Naive thymus-derived CD8-positive, alpha-beta T cell (primary cell): ENCODE data around the gene ERC2. TPM values are rescaled to one million over a fixed set of nuclear protein-coding genes. Genes with fewer than 3 reads are reported as not detected.

Source experiments
- ATAC-seq, 2 donors: fragments of 150-1000 bp; cut with Tn5 transposase in 1 of 2; sonication (Bioruptor Pico), chemical (Tn5 transposase) in 1 of 2; 1 replicate in 1 of 2; 2 replicates in 1 of 2; pipeline ENCODE4 v1.10.0; 2021; ENCODE audit warnings: mild to moderate bottlenecking in 2 of 2, moderate library complexity in 2 of 2
- POLR2A ChIA-PET: fragments of 350-600 bp; sonication (Branson Sonifier 250); formaldehyde crosslinking; loops from one replicate; lab custom pipeline; 2021; ENCODE audit warnings: antibody characterized with exemption; lab: Charles Lee
- DNase-seq, 10 donors: peaks; one replicate each; pipeline versions ENCODE4 v3.0.0 to v3.0.0-alpha.2; 2020 to 2022
- H3K27ac Mint-ChIP-seq, 10 donors: one replicate each; pipeline ENCODE4 v1.8.0; 2020 to 2022; ENCODE audit warnings: mild to moderate bottlenecking in 10 of 10, mixed read lengths in 10 of 10, moderate library complexity in 4 of 10, inconsistent platforms in 1 of 10
- H3K27me3 Mint-ChIP-seq, 5 donors: one replicate each; pipeline ENCODE4 v1.8.0; 2021 to 2022; ENCODE audit warnings: mixed read lengths in 5 of 5
- H3K36me3 Mint-ChIP-seq, 3 donors: one replicate each; pipeline ENCODE4 v1.8.0; 2020 to 2022; ENCODE audit warnings: mixed read lengths in 3 of 3, mild to moderate bottlenecking in 2 of 3, inconsistent platforms in 1 of 3
- H3K4me1 Mint-ChIP-seq, 4 donors: one replicate each; pipeline ENCODE4 v1.8.0; 2021 to 2022; ENCODE audit warnings: mixed read lengths in 4 of 4
- H3K4me3 Mint-ChIP-seq, 10 donors: one replicate each; pipeline ENCODE4 v1.8.0; 2020 to 2022; ENCODE audit warnings: mild to moderate bottlenecking in 10 of 10, mixed read lengths in 10 of 10, moderate library complexity in 6 of 10, inconsistent platforms in 1 of 10
- H3K9me3 Mint-ChIP-seq, 9 donors: one replicate each; pipeline ENCODE4 v1.8.0; 2020 to 2022; ENCODE audit warnings: mixed read lengths in 9 of 9, mild to moderate bottlenecking in 3 of 9, inconsistent platforms in 1 of 9, moderate library complexity in 1 of 9
- polyA plus RNA-seq, 3 donors: library from polyadenylated mRNA; unstranded; fragments of 300-500 nt; fragmentation: Illumina TruSeq; gene quantifications; one replicate each; pipeline ENCODE4 v1.2.3, GENCODE V29; 2021
- total RNA-seq, 8 experiments: library from RNA in 2 of 8; stranded (reverse) in 2 of 8; gene quantifications; one replicate each; pipeline ENCODE4 v1.2.3 and lab custom pipeline; 2021 to 2026

The ERC2 gene
- total and polyA plus RNA-seq, 5 experiments from 2014 or later: 0.05 to 0.29 TPM; not detected in 3

GRCh38 chr3:56183529-56183928, 284.7 kb downstream of the ERC2 start:
- no peaks in the 10 kb centered on the region for H3K36me3 Mint-ChIP-seq
- ATAC-seq: no peak
- H3K4me1 Mint-ChIP-seq: no peaks in the 10 kb centered on the region
- H3K4me3 Mint-ChIP-seq: no peak overlapping the region
- DNase-seq: no peak
- peaks cover 0 to 2% (median 0%) of the 10 kb centered on the region in 9 donors for H3K9me3 Mint-ChIP-seq
- H3K27ac Mint-ChIP-seq: no peak overlapping the region
- POLR2A ChIA-PET: no interaction called here
- peaks cover 0 to 13% (median 6%) of the 10 kb centered on the region in 5 donors for H3K27me3 Mint-ChIP-seq

GRCh38 chr3:56180433-56180832, 287.8 kb downstream of the ERC2 start:
- Mint-ChIP-seq H3K36me3 (no peaks in the 10 kb centered on the region), H3K27me3 (peaks cover 0 to 7% (median 2%) of the 10 kb centered on the region in 5 donors), H3K4me1 (no peaks in the 10 kb centered on the region), H3K27ac (no peak overlapping the region), H3K4me3 (no peak overlapping the region), H3K9me3 (peaks cover 0 to 4% (median 0%) of the 10 kb centered on the region in 9 donors)
- ATAC-seq (no peak), DNase-seq (no peak)
- POLR2A ChIA-PET: no interaction called here

GRCh38 chr3:56173601-56174000, 294.7 kb downstream of the ERC2 start:
- Mint-ChIP-seq H3K36me3 (no peaks in the 10 kb centered on the region), H3K27ac (no peak overlapping the region), H3K4me1 (no peaks in the 10 kb centered on the region), H3K4me3 (no peak overlapping the region), H3K9me3 (peaks cover 0 to 2% (median 0%) of the 10 kb centered on the region in 9 donors), H3K27me3 (peaks cover 0 to 14% (median 7%) of the 10 kb centered on the region in 5 donors)
- POLR2A ChIA-PET: no interaction called here
- ATAC-seq (no peak), DNase-seq (no peak)

- no peak for ATAC-seq
- Mint-ChIP-seq H3K4me3 (no peak overlapping the region), H3K27me3 (peaks cover 0 to 16% (median 5%) of the 10 kb centered on the region in 5 donors), H3K4me1 (no peaks in the 10 kb centered on the region), H3K36me3 (peaks cover 0 to 5% (median 0%) of the 10 kb centered on the region in 3 donors), H3K9me3 (peaks cover 3 to 29% (median 12%) of the 10 kb centered on the region in 9 donors), H3K27ac (no peak overlapping the region)
- DNase-seq: no peak
- POLR2A ChIA-PET: no interaction called here
Measured at GRCh38 chr3:56164436-56164835, 303.8 kb downstream of the ERC2 start.

GRCh38 chr3:56157693-56158362, 310.4 kb downstream of the ERC2 start:
- POLR2A ChIA-PET: no interaction called here
- DNase-seq (no peak), ATAC-seq (no peak)
- Mint-ChIP-seq H3K36me3 (peaks cover 0 to 5% (median 0%) of the 10 kb centered on the region in 3 donors), H3K4me1 (no peaks in the 10 kb centered on the region), H3K27me3 (no peaks in the 10 kb centered on the region), H3K9me3 (peaks cover 0 to 16% (median 10%) of the 10 kb centered on the region in 9 donors), H3K4me3 (no peak overlapping the region), H3K27ac (no peak overlapping the region)

- POLR2A ChIA-PET: no interaction called here
- H3K4me1 Mint-ChIP-seq: no peaks in the 10 kb centered on the region
Measured at GRCh38 chr3:56154297-56154696, 314.0 kb downstream of the ERC2 start.

GRCh38 chr3:56147354-56147753, 320.9 kb downstream of the ERC2 start:
- Mint-ChIP-seq H3K27me3 (peaks cover 2 to 10% (median 3%) of the 10 kb centered on the region in 5 donors), H3K4me1 (no peaks in the 10 kb centered on the region), H3K36me3 (no peaks in the 10 kb centered on the region), H3K27ac (no peak overlapping the region), H3K4me3 (no peak overlapping the region), H3K9me3 (no peaks in the 10 kb centered on the region)
- DNase-seq (no peak), ATAC-seq (no peak)
- POLR2A ChIA-PET: no interaction called here

More at GRCh38 chr3:56154297-56154696, 314.0 kb downstream of the ERC2 start:
- Mint-ChIP-seq H3K36me3 (no peaks in the 10 kb centered on the region), H3K4me3 (no peak overlapping the region), H3K9me3 (peaks cover 0 to 3% (median 0%) of the 10 kb centered on the region in 9 donors), H3K27me3 (peaks cover 0 to 3% (median 0%) of the 10 kb centered on the region in 5 donors), H3K27ac (no peak overlapping the region)
- ATAC-seq (no peak), DNase-seq (no peak)

GRCh38 chr3:56145410-56145809, 322.9 kb downstream of the ERC2 start:
- peaks cover 0 to 8% (median 0%) of the 10 kb centered on the region in 9 donors for H3K9me3 Mint-ChIP-seq
- ATAC-seq (no peak), DNase-seq (no peak)
- H3K36me3 Mint-ChIP-seq: no peaks in the 10 kb centered on the region
- POLR2A ChIA-PET: no interaction called here
- peaks cover 2 to 10% (median 4%) of the 10 kb centered on the region in 5 donors for H3K27me3 Mint-ChIP-seq
- H3K4me1 Mint-ChIP-seq: no peaks in the 10 kb centered on the region
- no peak overlapping the region for H3K4me3 Mint-ChIP-seq
- H3K27ac Mint-ChIP-seq: no peak overlapping the region

- Mint-ChIP-seq H3K36me3 (no peaks in the 10 kb centered on the region), H3K27me3 (peaks cover 2 to 10% (median 4%) of the 10 kb centered on the region in 5 donors), H3K4me1 (no peaks in the 10 kb centered on the region), H3K27ac (no peak overlapping the region), H3K9me3 (peaks cover 0 to 8% (median 0%) of the 10 kb centered on the region in 9 donors), H3K4me3 (no peak overlapping the region)
- no peak for ATAC-seq
- POLR2A ChIA-PET: no interaction called here
- no peak for DNase-seq
Measured at GRCh38 chr3:56144805-56145204, 323.5 kb downstream of the ERC2 start.

- no peak for ATAC-seq
- H3K9me3 Mint-ChIP-seq: peaks cover 0 to 8% (median 2%) of the 10 kb centered on the region in 9 donors
- H3K27ac Mint-ChIP-seq: no peak overlapping the region
- H3K36me3 Mint-ChIP-seq: no peaks in the 10 kb centered on the region
- peaks cover 0 to 4% (median 3%) of the 10 kb centered on the region in 5 donors for H3K27me3 Mint-ChIP-seq
- H3K4me1 Mint-ChIP-seq: no peaks in the 10 kb centered on the region
- POLR2A ChIA-PET: no interaction called here
- DNase-seq: no peak
- no peak overlapping the region for H3K4me3 Mint-ChIP-seq
Measured at GRCh38 chr3:56137415-56137814, 330.9 kb downstream of the ERC2 start.

- POLR2A ChIA-PET: no interaction called here
- H3K36me3 Mint-ChIP-seq: no peaks in the 10 kb centered on the region
- H3K27me3 Mint-ChIP-seq: peaks cover 0 to 4% (median 3%) of the 10 kb centered on the region in 5 donors
- ATAC-seq (no peak), DNase-seq (no peak)
- no peaks in the 10 kb centered on the region for H3K4me1 Mint-ChIP-seq
- H3K27ac Mint-ChIP-seq: no peak overlapping the region
- H3K4me3 Mint-ChIP-seq: no peak overlapping the region
- H3K9me3 Mint-ChIP-seq: peaks cover 0 to 8% (median 2%) of the 10 kb centered on the region in 9 donors
Measured at GRCh38 chr3:56136514-56136913, 331.8 kb downstream of the ERC2 start.

- ATAC-seq (no peak), DNase-seq (no peak)
- Mint-ChIP-seq H3K4me1 (no peaks in the 10 kb centered on the region), H3K27me3 (peaks cover 0 to 4% (median 3%) of the 10 kb centered on the region in 5 donors), H3K36me3 (no peaks in the 10 kb centered on the region), H3K4me3 (no peak overlapping the region), H3K9me3 (peaks cover 0 to 3% (median under 1%) of the 10 kb centered on the region in 9 donors), H3K27ac (no peak overlapping the region)
- POLR2A ChIA-PET: no interaction called here
Measured at GRCh38 chr3:56135941-56136340, 332.3 kb downstream of the ERC2 start.

GRCh38 chr3:56133423-56133822, 334.8 kb downstream of the ERC2 start:
- POLR2A ChIA-PET: no interaction called here
- H3K4me1 Mint-ChIP-seq: no peaks in the 10 kb centered on the region

More at GRCh38 chr3:56133423-56133822, 334.8 kb downstream of the ERC2 start:
- H3K36me3 Mint-ChIP-seq: no peaks in the 10 kb centered on the region
- peaks cover 0 to 4% (median 0%) of the 10 kb centered on the region in 9 donors for H3K9me3 Mint-ChIP-seq
- DNase-seq (no peak), ATAC-seq (no peak)
- no peak overlapping the region for H3K4me3 Mint-ChIP-seq
- no peak overlapping the region for H3K27ac Mint-ChIP-seq
- H3K27me3 Mint-ChIP-seq: peaks cover 0 to 9% (median 4%) of the 10 kb centered on the region in 5 donors
